HG03139 (cell line): Measurements from ENCODE around the gene ZBTB20.

Experiments used
- ATAC-seq: cut with Tn5 transposase; IDR thresholded peaks from one replicate; pipeline ENCODE4 v1.9.1; 2021; ENCODE audit not compliant: unreplicated experiment

Gene ZBTB20

GRCh38 chr3:114427285-114428043, 719.6 kb downstream of the ZBTB20 start:
- no peak for ATAC-seq

- no peak for ATAC-seq
Measured at GRCh38 chr3:114424337-114424736, 722.8 kb downstream of the ZBTB20 start.

GRCh38 chr3:114421204-114421603, 725.9 kb downstream of the ZBTB20 start:
- no peak for ATAC-seq

- ATAC-seq: no peak
Measured at GRCh38 chr3:114420072-114420471, 727.0 kb downstream of the ZBTB20 start.

- peak; percentile 86 for ATAC-seq
Measured at GRCh38 chr3:114418724-114419543, 728.2 kb downstream of the ZBTB20 start.

GRCh38 chr3:114418107-114418506, 729.0 kb downstream of the ZBTB20 start:
- peak; percentile 50 for ATAC-seq

GRCh38 chr3:114417675-114418074, 729.4 kb downstream of the ZBTB20 start:
- no peak for ATAC-seq

- no peak for ATAC-seq
Measured at GRCh38 chr3:114417265-114417664, 729.8 kb downstream of the ZBTB20 start.

- ATAC-seq: peak; percentile 65
Measured at GRCh38 chr3:114411811-114412803, 735.0 kb downstream of the ZBTB20 start.

- ATAC-seq: no peak
Measured at GRCh38 chr3:114411190-114411668, 735.9 kb downstream of the ZBTB20 start.

- no peak for ATAC-seq
Measured at GRCh38 chr3:114408736-114409670, 738.1 kb downstream of the ZBTB20 start.

GRCh38 chr3:114406922-114407321, 740.2 kb downstream of the ZBTB20 start:
- ATAC-seq: no peak

GRCh38 chr3:114406286-114406685, 740.8 kb downstream of the ZBTB20 start:
- no peak for ATAC-seq

GRCh38 chr3:114405202-114405990, 741.7 kb downstream of the ZBTB20 start:
- ATAC-seq: no peak

- no peak for ATAC-seq
Measured at GRCh38 chr3:114404590-114404989, 742.5 kb downstream of the ZBTB20 start.

- no peak for ATAC-seq
Measured at GRCh38 chr3:114402838-114403237, 744.2 kb downstream of the ZBTB20 start.

GRCh38 chr3:114401346-114401745, 745.7 kb downstream of the ZBTB20 start:
- no peak for ATAC-seq

GRCh38 chr3:114400371-114400770, 746.7 kb downstream of the ZBTB20 start:
- ATAC-seq: no peak

- ATAC-seq: no peak
Measured at GRCh38 chr3:114394551-114394950, 752.5 kb downstream of the ZBTB20 start.
